H1 (cell line): ENCODE measurements around the gene NOS3. TPM values are rescaled to one million over a fixed set of nuclear protein-coding genes. Genes with fewer than 3 reads are reported as not detected.

Experiments
- CTCF ChIA-PET: fragments of 300-600 bp; sonication (Branson Sonifier 250); formaldehyde crosslinking; loops from one replicate; lab custom pipeline; 2021; ENCODE audit not compliant: partially characterized antibody; lab: Charles Lee
- POLR2A ChIA-PET: fragments of 300-600 bp; sonication (Branson Sonifier 250); formaldehyde crosslinking; loops from one replicate; lab custom pipeline; 2021; ENCODE audit warnings: inconsistent platforms; ENCODE audit not compliant: partially characterized antibody; lab: Charles Lee
- DNase-seq, 2 experiments: peaks; one replicate each; pipeline versions ENCODE4 v3.0.0 to v3.0.0-alpha.2; 2010 to 2022; ENCODE audit warnings: low spot score in 2 of 2, low read depth in 1 of 2, mixed read lengths in 1 of 2
- FAIRE-seq: peaks from 2 replicates; lab custom pipeline; 2011; peaks lifted over from hg19 to GRCh38; lab: Jason Lieb, UNC
- H2AFZ ChIP-seq: 2 replicates; pipeline ENCODE4 v1.8.1; 2012; ENCODE audit warnings: low read length, inconsistent platforms
- H2AK5ac ChIP-seq: 2 replicates; pipeline ENCODE4 v1.6.1; 2013; ENCODE audit warnings: low read depth, low read length
- H2BK120ac ChIP-seq: replicated peaks from 2 replicates; pipeline ENCODE3; 2013; ENCODE audit warnings: low read depth, low read length, inconsistent platforms
- H2BK12ac ChIP-seq: 2 replicates; pipeline ENCODE4 v1.6.1; 2013; ENCODE audit warnings: low read depth, low read length
- H2BK15ac ChIP-seq: 2 replicates; pipeline ENCODE4 v1.6.1; 2013; ENCODE audit warnings: low read length
- H2BK20ac ChIP-seq: 2 replicates; pipeline ENCODE4 v1.6.1; 2013; ENCODE audit warnings: low read length
- H2BK5ac ChIP-seq: 2 replicates; pipeline ENCODE4 v1.6.1; 2013; ENCODE audit warnings: low read depth, low read length
- H3K14ac ChIP-seq: 2 replicates; pipeline ENCODE4 v1.6.1; 2013; ENCODE audit warnings: inconsistent platforms; ENCODE audit not compliant: insufficient read length
- H3K18ac ChIP-seq: 2 replicates; pipeline ENCODE4 v1.6.1; 2013; ENCODE audit warnings: low read length; ENCODE audit errors: extremely low read depth
- H3K23ac ChIP-seq: 2 replicates; pipeline ENCODE4 v1.6.1; 2013; ENCODE audit warnings: inconsistent platforms; ENCODE audit not compliant: insufficient read length
- H3K23me2 ChIP-seq: 2 replicates; pipeline ENCODE4 v1.6.1; 2013; ENCODE audit warnings: low read depth, low read length
- H3K27ac ChIP-seq: 2 replicates; pipeline ENCODE4 v1.6.1; 2011; ENCODE audit warnings: low read depth, low read length, inconsistent platforms
- H3K27me3 ChIP-seq, 4 experiments: replicated peaks in 1 of 4; 1 replicate in 1 of 4; 2 replicates in 3 of 4; pipeline versions ENCODE4 v1.6.1 to v1.8.1; 2011 to 2013; ENCODE audit warnings: low read length in 3 of 4, mild to moderate bottlenecking in 3 of 4, inconsistent platforms in 2 of 4, mixed read lengths in 2 of 4, moderate library complexity in 1 of 4; ENCODE audit not compliant: control insufficient read depth in 3 of 4, insufficient read depth in 3 of 4; ENCODE audit errors: extremely low read depth in 1 of 4
- H3K36me3 ChIP-seq, 4 experiments: 2 replicates each; pipeline versions ENCODE4 v1.6.1 to v1.8.1; 2011 to 2013; ENCODE audit warnings: mild to moderate bottlenecking in 4 of 4, low read length in 3 of 4, moderate library complexity in 2 of 4, control low read depth in 1 of 4, inconsistent platforms in 1 of 4; ENCODE audit not compliant: insufficient read depth in 4 of 4, control insufficient read depth in 2 of 4
- H3K4ac ChIP-seq: replicated peaks from 2 replicates; pipeline ENCODE3; 2013; ENCODE audit warnings: low read length, low read depth, mixed read lengths, inconsistent platforms; ENCODE audit not compliant: insufficient read length
- H3K4me1 ChIP-seq, 4 experiments: replicated peaks in 1 of 4; 1 replicate in 1 of 4; 2 replicates in 3 of 4; pipeline versions ENCODE4 v1.6.1 to v1.8.1; 2011 to 2013; ENCODE audit warnings: low read length in 3 of 4, inconsistent platforms in 2 of 4, mixed read lengths in 1 of 4; ENCODE audit not compliant: insufficient read depth in 4 of 4, control insufficient read depth in 3 of 4
- H3K4me2 ChIP-seq, 2 experiments: 2 replicates each; pipeline versions ENCODE4 v1.6.1 to v1.8.1; 2011 to 2013; ENCODE audit warnings: low read depth in 2 of 2, low read length in 2 of 2, control low read depth in 1 of 2, inconsistent platforms in 1 of 2, mild to moderate bottlenecking in 1 of 2; ENCODE audit not compliant: insufficient read depth in 1 of 2
- H3K4me3 ChIP-seq, 4 experiments: fragments of 200-600, 300-600 bp in 1 of 4; sonication (generic), shearing (Covaris generic), sonication (Bioruptor Twin) in 1 of 4; 2 replicates each; pipeline versions ENCODE4 v1.5.1 to v1.8.1; 2011 to 2016; ENCODE audit warnings: low read length in 4 of 4, low read depth in 3 of 4, control low read depth in 2 of 4, inconsistent platforms in 2 of 4, mild to moderate bottlenecking in 2 of 4, mixed read lengths in 1 of 4, moderate library complexity in 1 of 4; ENCODE audit not compliant: insufficient read depth in 2 of 4; ENCODE audit errors: extremely low read depth in 1 of 4
- H3K56ac ChIP-seq: replicated peaks from 2 replicates; pipeline ENCODE3; 2013; ENCODE audit warnings: low read depth, mild to moderate bottlenecking, mixed read lengths, low read length, inconsistent platforms; ENCODE audit not compliant: insufficient read length
- H3K79me1 ChIP-seq: 2 replicates; pipeline ENCODE4 v1.6.1; 2013; ENCODE audit warnings: low read depth, low read length, control low read depth
- H3K79me2 ChIP-seq, 2 experiments: 2 replicates each; pipeline versions ENCODE4 v1.6.1 to v1.8.1; 2012 to 2013; ENCODE audit warnings: low read length in 2 of 2, mild to moderate bottlenecking in 2 of 2, inconsistent platforms in 1 of 2; ENCODE audit not compliant: insufficient read depth in 2 of 2, control insufficient read depth in 1 of 2
- H3K9ac ChIP-seq, 4 experiments: replicated peaks in 1 of 4; 1 replicate in 1 of 4; 2 replicates in 3 of 4; pipeline versions ENCODE4 v1.6.1 to v1.8.1; 2011 to 2013; ENCODE audit warnings: low read depth in 3 of 4, low read length in 3 of 4, control low read depth in 2 of 4, mild to moderate bottlenecking in 2 of 4, moderate library complexity in 2 of 4, inconsistent platforms in 1 of 4; ENCODE audit errors: extremely low read depth in 1 of 4
- H3K9me3 ChIP-seq, 2 experiments: 2 replicates each; pipeline versions ENCODE4 v1.6.1 to v1.8.1; 2012 to 2013; ENCODE audit warnings: mild to moderate bottlenecking in 2 of 2, moderate library complexity in 2 of 2, control low read depth in 1 of 2, inconsistent platforms in 1 of 2, low read depth in 1 of 2, low read length in 1 of 2, mixed read lengths in 1 of 2; ENCODE audit not compliant: insufficient read depth in 2 of 2
- H4K20me1 ChIP-seq, 2 experiments: replicated peaks in 1 of 2; 2 replicates each; pipeline versions ENCODE3 to v1.8.1; 2011 to 2013; ENCODE audit warnings: inconsistent platforms in 2 of 2, low read length in 2 of 2, mild to moderate bottlenecking in 1 of 2; ENCODE audit not compliant: insufficient read depth in 2 of 2, control insufficient read depth in 1 of 2
- H4K5ac ChIP-seq: 2 replicates; pipeline ENCODE4 v1.6.1; 2013; ENCODE audit warnings: low read length, low read depth, mixed read lengths, inconsistent platforms; ENCODE audit not compliant: insufficient read length
- H4K8ac ChIP-seq: 2 replicates; pipeline ENCODE4 v1.8.0; 2013; ENCODE audit warnings: mild to moderate bottlenecking, moderate library complexity, low read length, inconsistent platforms; ENCODE audit not compliant: insufficient read depth; ENCODE audit errors: extremely low read depth
- H4K91ac ChIP-seq: replicated peaks from 2 replicates; pipeline ENCODE3; 2013; ENCODE audit warnings: low read length, mixed read lengths, inconsistent platforms; ENCODE audit not compliant: insufficient read length
- CHD1 ChIP-seq: IDR thresholded peaks from 2 replicates; pipeline ENCODE4 v1.6.1; 2012; ENCODE audit warnings: low read depth, low read length, improper control_type of control experiment
- FOSL1 ChIP-seq: IDR thresholded peaks from 2 replicates; pipeline ENCODE4 v1.6.1; 2011; ENCODE audit warnings: mild to moderate bottlenecking, low read depth, low read length, moderate library complexity; ENCODE audit not compliant: insufficient read depth
- HDAC2 ChIP-seq, 2 experiments: fragments of 300-600 bp in 1 of 2; sonication (generic) in 1 of 2; IDR thresholded peaks; 2 replicates each; pipeline ENCODE4 v1.6.1; 2011 to 2012; ENCODE audit warnings: low read depth in 2 of 2, low read length in 2 of 2, mild to moderate bottlenecking in 2 of 2, moderate library complexity in 2 of 2, borderline replicate concordance in 1 of 2, inconsistent platforms in 1 of 2
- POU5F1 ChIP-seq: IDR thresholded peaks from 2 replicates; pipeline ENCODE4 v1.6.1; 2011; ENCODE audit warnings: low read depth, mild to moderate bottlenecking, low read length, moderate library complexity
- SP4 ChIP-seq: IDR thresholded peaks from 2 replicates; pipeline ENCODE4 v1.6.1; 2012; ENCODE audit warnings: low read length, inconsistent platforms
- SUZ12 ChIP-seq: fragments of 200-600 bp; sonication (generic); IDR thresholded peaks from 2 replicates; pipeline ENCODE4 v1.6.1; 2012; ENCODE audit warnings: mild to moderate bottlenecking, inconsistent platforms, low read length, moderate library complexity, mixed read lengths
- ZNF274 ChIP-seq: IDR thresholded peaks from 2 replicates; pipeline ENCODE4 v1.7.0; 2012; ENCODE audit warnings: low read length, borderline replicate concordance; ENCODE audit errors: extremely low read depth
- WGBS, 2 experiments: shearing (Covaris generic) in 1 of 2; methylation state at CpG; one replicate each; pipeline versions ENCODE4 v1.1.6 to v1.1.7; 2013 to 2015; ENCODE audit warnings: low lambda C conversion rate in 2 of 2, mixed read lengths in 2 of 2, inconsistent platforms in 1 of 2, low coverage in 1 of 2, missing lambda C conversion rate in 1 of 2; ENCODE audit not compliant: insufficient replicate concordance in 2 of 2, insufficient coverage in 1 of 2, insufficient read length in 1 of 2; ENCODE audit errors: extremely low coverage in 1 of 2, missing lambda C conversion rate in 1 of 2; 5-methylcytosine and 5-hydroxymethylcytosine counted together
- polyA plus RNA-seq, 7 experiments: library from polyadenylated mRNA; depleted of rRNA in 3 of 7; stranded (reverse) in 5 of 7; unstranded in 2 of 7; fragments of >200 nt in 5 of 7; fragments of 200-250 nt in 2 of 7; gene quantifications; 1 replicate in 5 of 7; 2 replicates in 1 of 7; 4 replicates in 1 of 7; pipeline versions ENCODE4 v1.2.1 to v1.2.3, GENCODE V29; 2011 to 2013; ENCODE audit warnings: missing spikeins in 2 of 7, mixed read lengths in 2 of 7
- total RNA-seq: library from RNA; stranded (reverse); fragmentation: NEBNext Ultra II Directional; extraction: Animal tissue kit (Norgen Biotek cat#: 25700); gene quantifications from 2 replicates; pipeline ENCODE4 v1.2.1, GENCODE V29; 2021

Gene NOS3
- total and polyA plus RNA-seq, 2 of the 8 experiments (the other 6 are each of a cell fraction or from before 2014, with no cell fraction given) = 4.4 to 16.2 TPM

- H2BK15ac ChIP-seq = peak overlapping the region; percentile 81; the same call in 1 of the 2 replicates
- H3K4me3 ChIP-seq = no peak overlapping the region
- no peaks in the 10 kb centered on the region for H3K9me3 ChIP-seq
- no peak overlapping the region for H3K4ac ChIP-seq
- CTCF ChIA-PET = interaction anchor here (0.6 to 27.0 kb wide), 41 partner anchors 0 to 904 kb away, joined by 3 to 797 read pairs (median 4); partner anchors contain the start of genes ATG9B, KCNH2 and NOS3
- no peak overlapping the region for H2BK120ac ChIP-seq
- H4K91ac ChIP-seq = peak overlapping the region; percentile 72
- H3K23ac ChIP-seq = no peak overlapping the region
- peak overlapping the region; percentile 24; the same call in 1 of the 2 replicates for H2BK5ac ChIP-seq
- peaks cover 0 to 9% (median 3%) of the 10 kb centered on the region in 4 experiments; a peak in 4 of 7 replicates for H3K27me3 ChIP-seq
- no peak overlapping the region for H2AFZ ChIP-seq
- no peak overlapping the region for H3K56ac ChIP-seq
- POLR2A ChIA-PET = interaction anchor here (0.7 to 1.8 kb wide), 4 partner anchors 10 to 39 kb away, joined by 4 to 6 read pairs (median 5); no protein-coding TSS in a partner anchor
- no peak for FAIRE-seq
- no peak overlapping the region for H3K27ac ChIP-seq
- no peaks in the 10 kb centered on the region for H3K79me1 ChIP-seq
- H3K36me3 ChIP-seq = no peaks in the 10 kb centered on the region
- WGBS, 2 experiments = 81% methylated on average over 17 of the region's 18 CpGs; no CpG with 5 or more reads in 1 of the 2 experiments
- H2BK20ac ChIP-seq = no peak overlapping the region; the same call in 1 of the 2 replicates
- H3K18ac ChIP-seq = no peak overlapping the region
- TF ChIP-seq CHD1 (no peak), SP4 (no peak), HDAC2 (IDR thresholded peaks at IDR 0.05; ENCODE audit: borderline replicate concordance in 1 of 2, low read depth in 2 of 2, low read length in 2 of 2) (no peak), SUZ12 (no peak), ZNF274 (no peak), POU5F1 (no peak), FOSL1 (no peak)
- no peak overlapping the region for H4K5ac ChIP-seq
- H4K8ac ChIP-seq = no peak overlapping the region
- no peaks in the 10 kb centered on the region for H4K20me1 ChIP-seq
- no peak overlapping the region for H3K9ac ChIP-seq
- no peak overlapping the region for H2BK12ac ChIP-seq
- no peak overlapping the region for H3K4me2 ChIP-seq
- no peaks in the 10 kb centered on the region; the same call in 1 of the 2 replicates for H3K23me2 ChIP-seq
- H2AK5ac ChIP-seq = no peak overlapping the region
- H3K79me2 ChIP-seq = no peaks in the 10 kb centered on the region
- no peak overlapping the region for H3K14ac ChIP-seq
- no peak for DNase-seq
- peaks cover 2 to 8% (median 5%) of the 10 kb centered on the region in 4 experiments; a peak in 6 of 7 replicates for H3K4me1 ChIP-seq
Measured at GRCh38 chr7:150963707-150964559, 26.9 kb upstream of the NOS3 start.
